HG02678 (cell line): ENCODE data around the gene APLNR.
"Not testable (repeated sequence)": the region's sequence is repeated elsewhere in the genome, so short reads cannot be mapped to it uniquely, and the experiment has no call there.

Source experiments
- ATAC-seq: cut with Tn5 transposase; IDR thresholded peaks from one replicate; pipeline ENCODE4 v1.9.1; 2021; ENCODE audit warnings: mild to moderate bottlenecking, moderate library complexity; ENCODE audit not compliant: unreplicated experiment

APLNR gene

GRCh38 chr11:57237204-57237681 is at the start of gene APLNR:
Gene APLNR (minus strand): TSS chr11:57237250. CDS start chr11:57237004, 246 bp downstream.
- ATAC-seq: no peak

- no peak for ATAC-seq
Observed at GRCh38 chr11:57283231-57283990, 46.4 kb upstream of the APLNR start.

- not testable (repeated sequence) for ATAC-seq
Observed at GRCh38 chr11:57281546-57281945, 44.5 kb upstream of the APLNR start.

- ATAC-seq: no peak
Observed at GRCh38 chr11:57279116-57279515, 42.1 kb upstream of the APLNR start.

GRCh38 chr11:57278721-57279095 is 41.7 kb upstream of the APLNR start:
- no peak for ATAC-seq

GRCh38 chr11:57277845-57278720 is 41.0 kb upstream of the APLNR start:
- peak; percentile 78 for ATAC-seq

- no peak for ATAC-seq
Observed at GRCh38 chr11:57276971-57277675, 40.1 kb upstream of the APLNR start.

GRCh38 chr11:57276169-57276970 is 39.3 kb upstream of the APLNR start:
- ATAC-seq: no peak

- ATAC-seq: no peak
Observed at GRCh38 chr11:57275582-57275981, 38.5 kb upstream of the APLNR start.

- no peak for ATAC-seq
Observed at GRCh38 chr11:57274904-57275498, 38.0 kb upstream of the APLNR start.

- ATAC-seq: no peak
Observed at GRCh38 chr11:57273448-57274058, 36.5 kb upstream of the APLNR start.

- no peak for ATAC-seq
Observed at GRCh38 chr11:57269571-57270021, 32.5 kb upstream of the APLNR start.

GRCh38 chr11:57266157-57266556 is 29.1 kb upstream of the APLNR start:
- ATAC-seq: no peak

GRCh38 chr11:57263351-57263750 is 26.3 kb upstream of the APLNR start:
- ATAC-seq: no peak

- no peak for ATAC-seq
Observed at GRCh38 chr11:57262157-57262556, 25.1 kb upstream of the APLNR start.

GRCh38 chr11:57260937-57261783 is 24.1 kb upstream of the APLNR start:
- no peak for ATAC-seq

GRCh38 chr11:57256119-57256518 is 19.1 kb upstream of the APLNR start:
- no peak for ATAC-seq

- no peak for ATAC-seq
Observed at GRCh38 chr11:57255618-57256017, 18.6 kb upstream of the APLNR start.

GRCh38 chr11:57254631-57255030 is 17.6 kb upstream of the APLNR start:
- no peak for ATAC-seq
